ENCODE data around the gene GTF3C1.

GTF3C1 gene

DNA sequence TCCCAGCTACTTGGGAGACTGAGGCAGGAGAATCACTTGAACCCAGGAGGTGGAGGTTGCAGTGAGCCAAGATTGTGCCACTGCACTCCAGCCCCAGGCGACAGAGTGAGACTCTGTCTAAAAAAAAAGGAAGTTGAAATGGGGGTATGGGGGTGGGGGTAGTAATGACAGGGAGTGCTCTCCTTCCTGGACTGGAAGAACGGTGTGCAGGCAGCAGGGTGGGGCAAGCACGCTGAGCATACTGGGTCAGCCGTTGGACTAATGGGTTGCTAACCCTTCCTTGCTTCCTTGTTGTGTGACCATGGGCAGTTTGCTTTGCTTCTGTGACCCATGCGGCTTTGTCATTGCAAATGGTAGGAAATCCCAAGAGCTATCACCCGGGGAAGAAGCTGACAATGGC lies 16.7 kb upstream of the GTF3C1 start:
- DNase-seq (ENCODE audit: low spot score) = no peak

GRCh38 chr16:27564224-27564623 lies 14.5 kb upstream of the GTF3C1 start:
- DNase-seq (ENCODE audit: low spot score) = no peak

GRCh38 chr16:27561216-27561615 lies 11.5 kb upstream of the GTF3C1 start:
- no peak for DNase-seq (ENCODE audit: low spot score)

DNA sequence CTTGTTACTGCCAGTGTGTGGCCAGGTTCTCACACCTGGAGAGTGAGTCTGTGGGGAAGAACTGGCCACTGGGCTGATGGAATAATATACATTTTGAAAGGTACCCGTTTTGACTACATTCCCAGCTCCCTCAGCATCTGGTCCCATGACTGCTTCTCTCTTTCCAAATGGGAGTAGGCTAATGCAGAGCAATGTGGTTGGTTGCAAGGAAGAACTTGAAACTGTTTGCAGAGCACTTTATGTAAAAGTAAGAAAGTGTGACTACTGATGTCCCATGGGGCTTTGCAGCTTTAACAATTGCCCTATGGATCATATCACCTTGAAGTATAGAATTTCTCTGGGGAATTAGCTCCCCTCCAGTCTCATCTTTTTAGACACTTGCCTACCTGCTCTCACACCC lies 9.2 kb upstream of the GTF3C1 start:
- DNase-seq (ENCODE audit: low spot score) = no peak

DNA sequence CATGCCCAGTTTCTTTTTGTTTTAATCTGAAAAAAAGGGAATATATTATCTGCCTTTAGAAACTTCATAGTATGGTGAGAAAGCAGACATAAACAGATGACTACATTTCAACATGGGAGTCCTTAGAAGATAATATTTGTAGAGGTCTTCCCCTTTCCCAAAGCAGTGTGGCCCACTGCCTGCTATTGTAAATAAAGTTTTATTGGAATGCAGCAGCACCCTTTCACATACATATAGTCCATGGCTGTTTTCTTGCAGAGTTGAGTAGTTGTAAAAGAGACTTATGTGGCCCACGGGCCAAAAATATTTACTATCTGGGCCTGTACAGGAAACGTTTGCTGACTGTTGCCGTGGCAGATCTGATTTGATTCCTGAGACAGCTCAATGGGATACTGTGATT lies 8.7 kb upstream of the GTF3C1 start:
- no peak for DNase-seq (ENCODE audit: low spot score)

- no peak for DNase-seq (ENCODE audit: low spot score)
Measured at GRCh38 chr16:27556471-27556870, 6.8 kb upstream of the GTF3C1 start.

DNA sequence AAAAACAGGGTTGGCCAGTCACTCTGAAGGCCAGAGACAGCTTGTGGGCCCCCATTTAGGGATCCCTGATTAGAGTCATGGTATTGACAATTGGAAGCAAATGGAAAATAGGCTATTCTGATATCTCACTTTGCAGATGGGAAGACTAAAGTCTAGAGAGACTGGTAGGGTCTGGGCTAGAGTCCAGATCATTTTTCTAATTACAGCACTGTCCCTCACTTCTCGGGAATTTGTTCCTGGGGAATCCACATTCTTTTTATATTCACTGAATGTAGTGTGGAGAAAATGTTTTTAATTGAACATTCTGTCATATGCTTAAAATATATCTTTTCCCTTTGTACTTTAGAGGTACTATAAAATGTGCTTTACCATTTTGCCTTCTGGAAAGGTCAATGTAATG lies 1.3 kb upstream of the GTF3C1 start:
- no peak for DNase-seq (ENCODE audit: low spot score)

GRCh38 chr16:27550582-27550920 lies 838 bp upstream of the GTF3C1 start:
- DNase-seq (ENCODE audit: low spot score) = no peak

DNA sequence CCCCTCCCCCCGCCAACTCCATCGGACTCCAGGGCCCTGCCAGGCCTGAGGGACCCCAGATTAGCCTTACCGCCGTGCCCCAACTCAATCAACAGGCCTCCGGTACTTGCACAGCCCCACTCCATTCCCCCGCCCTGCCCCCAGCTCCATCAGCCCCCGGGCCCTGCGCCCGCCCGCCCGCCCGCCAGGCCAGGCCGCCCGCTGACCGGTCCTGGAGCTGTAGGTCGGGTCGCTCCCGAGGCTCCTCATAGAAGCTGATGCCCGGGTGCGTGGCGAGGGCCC lies 308 bp downstream of the GTF3C1 start:
- no peak for DNase-seq (ENCODE audit: low spot score)

- no peak for DNase-seq (ENCODE audit: low spot score)
Measured at GRCh38 chr16:27547851-27548250, 1.9 kb downstream of the GTF3C1 start.

- peak; percentile 7 for DNase-seq (ENCODE audit: low spot score)
Measured at GRCh38 chr16:27547134-27547533, 2.6 kb downstream of the GTF3C1 start.

DNA sequence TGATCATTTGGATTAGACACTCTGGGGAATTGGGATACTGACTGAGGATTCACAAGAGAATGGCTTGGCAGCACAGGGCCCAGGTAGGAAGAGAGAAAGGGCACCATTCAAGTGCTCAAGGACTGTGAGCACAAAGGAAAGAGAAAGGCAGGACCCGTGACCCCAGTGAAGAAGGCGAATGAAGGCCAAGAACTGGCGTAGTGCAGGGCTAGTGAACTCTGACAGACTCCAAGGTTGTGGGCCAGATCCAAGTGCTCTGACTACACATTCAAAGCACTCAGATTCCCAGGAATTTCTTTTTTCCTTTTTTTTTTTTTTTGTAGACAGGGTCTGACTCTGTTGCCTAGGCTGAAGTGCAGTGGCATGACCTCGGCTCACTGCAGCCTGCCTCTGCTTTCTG lies 5.0 kb downstream of the GTF3C1 start:
- DNase-seq (ENCODE audit: low spot score) = no peak

DNA sequence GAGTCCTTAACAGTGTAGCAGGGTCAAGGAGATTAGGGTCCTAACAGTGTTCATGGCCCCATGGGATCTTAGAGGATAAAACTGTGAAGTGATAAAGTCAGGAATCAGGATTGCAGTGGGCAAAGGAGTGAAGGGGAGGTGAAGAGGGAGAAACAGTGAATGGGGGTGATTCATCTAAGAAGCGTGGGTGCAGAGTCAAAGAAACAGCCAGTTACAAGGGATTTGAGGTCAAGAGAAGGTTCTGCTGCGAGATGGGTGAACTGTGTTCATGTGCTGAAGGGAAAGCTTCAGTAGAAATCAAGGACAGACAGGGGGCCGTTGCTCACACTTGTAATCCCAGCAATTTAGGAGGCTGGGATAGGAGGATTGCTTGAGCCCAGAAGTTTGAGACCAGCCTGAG lies 5.9 kb downstream of the GTF3C1 start:
- no peak for DNase-seq (ENCODE audit: low spot score)

- no peak for DNase-seq (ENCODE audit: low spot score)
Measured at GRCh38 chr16:27539636-27540035, 10.1 kb downstream of the GTF3C1 start.

- DNase-seq (ENCODE audit: low spot score) = no peak
Measured at GRCh38 chr16:27539120-27539519, 10.6 kb downstream of the GTF3C1 start.

- DNase-seq (ENCODE audit: low spot score) = no peak
Measured at GRCh38 chr16:27538528-27538927, 11.2 kb downstream of the GTF3C1 start.

DNA sequence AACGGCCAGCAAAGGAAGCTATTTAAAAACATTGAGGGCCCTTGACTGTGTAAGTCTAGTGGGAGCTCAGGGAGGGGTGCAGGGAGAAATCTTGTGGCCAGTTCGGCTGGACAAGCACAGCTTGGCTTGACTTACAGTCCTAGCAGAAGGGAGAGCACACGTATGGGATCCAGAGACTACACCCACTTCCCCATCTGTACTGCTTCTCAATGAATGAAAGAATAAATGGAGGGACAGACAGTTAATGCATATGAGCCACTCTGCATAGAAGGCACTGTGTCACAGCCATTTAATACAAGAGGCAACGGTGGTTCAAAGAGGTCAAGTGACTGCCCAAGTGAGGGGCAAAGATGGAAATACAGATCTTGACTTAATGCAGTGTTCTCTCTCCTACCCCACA lies 15.5 kb downstream of the GTF3C1 start:
- DNase-seq (ENCODE audit: low spot score) = no peak

DNA sequence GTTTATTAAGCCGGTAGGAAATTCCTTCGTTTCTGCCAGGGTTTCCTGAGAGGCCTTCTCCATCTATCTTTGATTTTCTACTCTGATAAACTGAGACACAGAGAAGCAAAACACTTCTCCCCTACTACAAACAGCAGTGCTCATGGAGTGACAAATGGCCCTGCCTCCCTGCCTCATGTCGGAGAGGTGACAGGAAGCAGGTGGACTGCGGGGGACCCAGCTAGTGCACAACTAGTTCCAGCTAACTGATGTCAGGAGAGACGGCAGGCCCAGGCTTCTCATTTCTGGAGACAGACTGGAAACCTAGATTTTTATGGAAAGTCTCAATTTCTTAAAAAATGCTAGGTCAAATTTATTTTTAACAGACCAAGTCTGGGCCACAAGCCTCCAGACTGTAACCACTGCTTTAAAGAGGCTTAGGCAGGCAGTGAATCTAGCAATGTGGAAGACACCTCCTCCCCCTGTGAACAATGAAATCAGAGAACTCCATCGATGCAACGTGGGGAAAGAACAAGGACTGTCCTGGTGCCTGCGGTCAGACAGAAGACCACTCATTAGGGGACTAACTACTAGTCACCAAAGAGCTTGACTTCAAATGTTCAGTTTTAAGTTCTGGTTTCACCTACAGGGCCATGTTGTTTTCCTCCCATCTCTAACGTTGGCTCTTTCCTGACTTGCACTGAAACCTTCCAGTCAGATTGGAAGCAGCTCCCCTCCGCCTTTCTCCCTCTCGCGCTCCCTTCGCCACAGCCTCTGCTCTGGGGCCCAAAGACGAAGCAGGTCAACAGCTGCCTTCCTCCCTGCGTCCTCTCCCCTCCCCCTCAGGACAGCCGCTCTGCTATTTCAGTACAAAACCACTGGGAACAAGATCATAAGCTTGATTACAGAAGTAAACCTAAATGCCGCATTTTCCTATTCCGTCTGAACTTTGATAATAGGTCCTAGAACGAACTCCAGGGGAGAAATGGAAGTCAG lies 17.6 kb downstream of the GTF3C1 start:
- DNase-seq (ENCODE audit: low spot score) = no peak

DNA sequence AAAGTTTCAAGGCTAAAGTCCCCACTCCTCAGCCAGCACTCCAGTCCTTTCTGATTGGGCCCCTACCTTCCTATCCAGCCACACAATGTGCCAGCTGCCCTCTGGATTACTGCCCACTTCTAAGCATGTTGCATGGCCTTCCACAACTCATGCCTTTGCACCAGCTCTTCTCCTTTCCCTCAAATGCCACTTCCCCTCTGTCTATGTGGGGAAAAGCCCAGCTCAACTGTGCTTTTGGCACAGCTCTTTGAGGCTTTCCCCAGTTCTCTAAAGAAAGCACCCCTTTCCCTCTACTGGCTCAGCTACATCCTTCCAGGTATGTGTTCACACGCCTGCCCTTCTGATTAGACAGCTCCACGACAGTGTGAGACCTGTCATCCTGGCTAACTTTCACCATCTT lies 18.5 kb downstream of the GTF3C1 start:
- no peak for DNase-seq (ENCODE audit: low spot score)

- DNase-seq (ENCODE audit: low spot score) = no peak
Measured at GRCh38 chr16:27529962-27530361, 19.8 kb downstream of the GTF3C1 start.

DNA sequence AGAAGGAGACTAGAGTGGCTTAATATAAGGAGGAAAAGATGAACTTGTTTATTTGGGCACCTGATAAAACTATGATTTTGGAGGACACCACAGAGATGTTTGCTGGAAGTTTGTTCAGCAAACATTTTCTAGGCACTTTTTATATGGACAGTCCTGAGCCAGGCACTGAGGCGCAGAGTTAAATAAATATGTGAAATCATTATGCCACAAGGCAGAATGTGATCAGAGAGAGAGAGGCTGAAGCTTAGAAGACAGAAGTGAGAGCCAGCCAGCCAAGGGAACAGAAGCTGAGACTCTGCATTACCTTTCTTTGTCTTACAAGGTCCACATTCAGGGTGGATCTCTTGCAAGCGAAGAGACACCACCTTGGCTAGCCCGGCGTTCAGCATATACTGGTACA lies 21.4 kb downstream of the GTF3C1 start:
- no peak for DNase-seq (ENCODE audit: low spot score)

- no peak for DNase-seq (ENCODE audit: low spot score)
Measured at GRCh38 chr16:27526180-27526579, 23.5 kb downstream of the GTF3C1 start.

GRCh38 chr16:27522173-27522707 lies 27.5 kb downstream of the GTF3C1 start:
- no peak for DNase-seq (ENCODE audit: low spot score)

DNA sequence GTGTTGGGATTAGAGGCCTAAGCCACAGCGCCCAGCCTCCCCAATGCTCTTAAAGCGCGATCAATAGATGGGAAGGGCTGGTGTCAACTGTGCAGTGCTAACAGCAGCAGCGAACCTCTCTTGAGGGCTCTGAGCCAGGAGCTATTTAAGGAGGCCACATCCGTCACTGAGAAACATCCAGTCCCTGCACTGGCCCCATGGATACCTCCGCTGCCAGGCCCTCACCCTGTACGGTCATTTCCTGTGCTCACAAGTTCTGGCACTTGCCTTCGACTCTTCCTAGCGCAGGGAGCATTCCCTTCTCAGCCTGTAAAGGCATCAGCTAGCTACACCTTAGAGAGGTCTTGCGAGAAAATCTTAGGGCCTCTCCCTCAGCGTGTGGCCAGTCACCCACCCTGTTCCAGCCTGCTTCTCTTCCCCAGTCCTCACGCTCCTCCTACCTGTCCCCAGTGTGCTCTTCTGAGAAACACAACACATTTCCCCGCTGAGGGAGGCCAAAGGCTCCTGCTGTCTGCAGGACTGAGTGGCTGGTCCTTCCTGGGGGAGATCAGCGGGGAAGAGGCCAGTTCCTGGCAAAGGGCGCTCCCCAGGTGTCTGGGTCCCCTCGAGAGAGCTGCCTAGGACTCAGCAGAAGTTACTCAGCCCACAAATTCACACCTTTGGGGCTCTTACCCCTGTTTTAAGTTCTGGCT lies 28.6 kb downstream of the GTF3C1 start:
- no peak for DNase-seq (ENCODE audit: low spot score)

Data from SW480 (cell line).